HG03280 (cell line): ENCODE data around the gene CRYBG1.
"Not testable (repeated sequence)": the region's sequence is repeated elsewhere in the genome, so short reads cannot be mapped to it uniquely, and the experiment has no call there.

Experiments
- ATAC-seq: cut with Tn5 transposase; IDR thresholded peaks from one replicate; pipeline ENCODE4 v1.9.1; 2021; ENCODE audit warnings: mild to moderate bottlenecking, moderate library complexity; ENCODE audit not compliant: unreplicated experiment

Gene CRYBG1

DNA sequence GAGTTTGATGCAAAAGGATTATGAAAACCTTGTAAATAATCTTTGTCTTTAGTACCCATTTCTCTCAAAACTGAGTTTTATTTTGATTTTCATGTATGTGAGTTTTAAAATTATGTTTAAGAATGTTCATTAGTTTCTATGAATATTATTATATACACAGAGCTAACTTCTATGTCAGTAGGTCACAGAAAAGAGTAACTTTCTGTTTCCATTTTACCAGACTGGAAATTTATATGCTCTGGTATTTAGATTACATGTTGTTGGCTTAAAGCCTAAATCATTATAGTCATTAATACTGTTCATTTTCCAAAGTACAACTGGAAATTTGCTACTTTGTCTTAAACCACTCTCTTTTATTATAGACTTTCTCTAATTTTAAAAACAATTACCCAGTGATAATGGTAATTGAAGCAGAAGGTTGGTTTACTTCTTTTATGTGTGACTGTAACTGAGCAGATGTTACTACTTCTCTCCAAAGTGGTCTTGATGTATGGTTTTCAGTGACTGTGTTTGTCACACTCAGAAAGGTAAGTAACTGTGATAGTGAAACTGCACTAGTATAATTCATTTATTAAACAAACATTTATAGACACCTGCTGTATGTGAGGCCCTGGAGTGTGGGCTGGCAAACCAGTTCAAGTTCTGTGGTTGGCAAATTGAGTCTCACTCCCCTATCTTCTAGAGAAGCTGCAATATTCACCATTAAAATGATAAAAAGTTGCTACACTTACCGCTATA lies 13.2 kb downstream of the CRYBG1 start:
- no peak for ATAC-seq

DNA sequence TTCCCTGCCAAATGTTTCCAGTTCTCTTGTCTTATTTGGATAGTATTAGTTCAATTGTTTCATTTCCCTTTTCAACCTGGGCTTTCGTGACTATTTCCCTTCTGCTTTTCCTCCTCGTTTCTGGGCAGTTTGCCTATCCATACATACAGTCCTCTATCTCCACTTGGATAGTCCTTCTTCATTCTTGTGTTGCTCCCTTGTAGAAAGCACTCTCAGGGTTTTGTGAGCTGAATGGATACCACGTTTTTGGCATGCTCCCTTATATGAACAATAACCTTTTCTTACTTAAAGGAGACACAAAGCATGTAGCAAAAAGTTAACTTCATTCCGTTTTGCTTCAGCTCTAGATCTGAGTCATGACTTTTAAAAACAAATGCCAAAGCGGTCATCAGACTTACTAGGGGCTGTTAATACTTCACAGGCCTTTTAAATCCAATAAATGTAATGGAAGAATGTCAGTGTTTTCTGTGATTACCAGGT lies 16.6 kb downstream of the CRYBG1 start:
- ATAC-seq: no peak

DNA sequence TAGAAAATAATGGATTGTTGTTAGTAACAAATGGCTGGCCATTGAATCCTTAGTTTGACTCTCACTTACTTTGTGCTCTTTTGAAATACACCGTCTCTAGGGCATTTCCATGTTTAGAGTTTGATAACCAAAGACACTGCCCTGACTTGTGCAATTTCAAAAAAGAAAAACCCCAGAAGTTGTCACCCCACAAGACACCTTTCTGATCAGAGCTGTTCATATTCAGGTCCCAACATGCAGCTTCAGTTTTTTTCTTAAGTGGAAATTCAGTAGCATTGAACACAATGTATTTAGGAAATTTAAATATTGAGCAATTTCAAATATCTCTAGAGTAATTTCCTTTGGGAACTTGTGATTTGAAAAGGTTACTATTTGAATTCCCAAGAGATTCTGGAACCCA lies 19.4 kb downstream of the CRYBG1 start:
- ATAC-seq: no peak

DNA sequence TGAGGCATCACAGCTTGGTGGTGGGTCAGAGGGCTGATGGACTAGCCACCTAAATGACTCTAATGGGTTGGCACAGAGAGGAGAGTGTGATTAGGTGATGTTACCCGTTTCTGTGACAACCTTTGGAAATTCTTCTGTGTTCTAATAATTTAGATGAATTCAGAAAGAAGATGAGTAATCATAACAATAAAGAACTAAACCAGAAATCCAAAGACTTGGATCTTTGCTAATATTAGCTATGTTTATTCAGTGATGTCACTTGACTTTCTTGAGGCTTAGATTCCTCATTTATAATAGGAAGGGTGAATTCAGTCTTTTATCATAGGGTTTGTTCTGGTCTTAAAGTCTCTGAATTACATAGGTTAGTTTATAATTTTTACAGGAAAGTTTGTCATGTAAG lies 19.9 kb downstream of the CRYBG1 start:
- no peak for ATAC-seq

DNA sequence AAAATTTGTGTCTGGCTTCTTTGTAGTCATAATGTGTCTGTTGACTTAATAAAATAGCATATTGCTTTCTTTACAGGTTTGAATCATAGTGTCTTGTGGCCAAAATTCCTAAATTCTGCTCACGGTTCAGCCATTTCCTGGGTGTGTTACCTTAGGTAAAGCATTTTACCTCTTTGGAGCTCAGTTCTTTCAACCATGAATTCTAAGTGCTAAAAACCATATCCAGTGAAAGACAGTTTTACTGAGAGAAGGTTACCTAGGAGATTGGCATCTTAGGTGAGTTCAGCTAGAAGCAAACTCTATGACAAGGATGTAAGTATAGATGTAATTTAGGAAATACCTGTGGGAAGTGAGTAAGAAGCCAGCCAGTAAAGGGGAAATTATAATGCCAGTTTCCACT lies 20.7 kb downstream of the CRYBG1 start:
- ATAC-seq: no peak

DNA sequence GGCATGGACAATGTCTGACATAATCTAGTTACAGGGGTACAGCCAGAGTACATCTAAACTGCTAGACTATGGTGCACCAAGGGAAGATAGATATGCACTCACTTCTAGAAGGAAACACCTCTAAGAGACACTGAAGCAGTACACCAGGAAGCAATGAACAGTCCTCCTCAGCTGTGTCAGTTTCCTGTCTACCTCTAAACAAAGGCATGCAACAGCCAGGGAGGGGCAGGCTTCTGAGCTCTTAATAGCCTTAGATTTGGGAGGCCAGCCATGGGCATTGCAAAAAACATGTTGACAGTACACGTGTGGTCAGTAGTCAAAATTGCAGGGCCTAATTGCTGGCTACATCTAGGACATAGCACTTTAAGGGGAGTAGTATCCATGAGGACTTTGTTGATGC lies 21.4 kb downstream of the CRYBG1 start:
- no peak for ATAC-seq

DNA sequence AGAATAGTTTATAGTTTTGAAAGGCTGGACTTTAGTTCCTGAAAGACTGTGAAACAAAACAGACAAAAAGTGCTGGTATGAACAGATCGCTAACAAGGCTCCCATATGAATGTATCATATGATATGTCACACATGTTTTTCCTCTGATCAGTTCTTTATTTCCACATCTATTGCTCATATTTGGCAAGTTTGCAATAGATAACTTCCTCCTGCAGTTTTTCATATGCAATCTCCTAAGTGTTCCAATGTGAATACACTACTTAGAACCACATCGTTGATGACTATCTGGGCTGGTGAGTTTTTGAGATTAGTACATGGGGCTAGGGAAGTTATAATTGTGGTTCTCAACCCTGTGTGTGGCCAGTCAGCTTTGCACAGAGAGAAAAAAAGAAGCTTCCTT lies 23.1 kb downstream of the CRYBG1 start:
- no peak for ATAC-seq

DNA sequence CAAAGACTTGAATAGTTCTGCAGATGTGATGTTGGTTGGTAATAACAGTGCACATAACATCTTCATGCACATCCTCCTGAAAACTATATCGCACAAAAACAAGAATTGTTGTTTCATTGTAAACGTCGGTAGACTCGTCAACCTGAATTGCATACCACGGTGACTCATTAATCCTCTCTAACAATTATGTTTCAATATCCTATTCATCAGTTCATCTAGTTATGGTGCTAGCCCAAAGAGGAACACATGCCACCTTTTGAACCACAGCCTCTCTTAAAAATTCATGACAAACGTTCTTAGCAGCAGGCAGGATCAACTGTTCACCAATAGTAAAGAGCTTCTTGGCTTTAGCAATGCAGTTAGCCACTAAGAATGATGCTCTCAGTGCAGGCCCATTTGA lies 25.0 kb downstream of the CRYBG1 start:
- ATAC-seq: no peak

DNA sequence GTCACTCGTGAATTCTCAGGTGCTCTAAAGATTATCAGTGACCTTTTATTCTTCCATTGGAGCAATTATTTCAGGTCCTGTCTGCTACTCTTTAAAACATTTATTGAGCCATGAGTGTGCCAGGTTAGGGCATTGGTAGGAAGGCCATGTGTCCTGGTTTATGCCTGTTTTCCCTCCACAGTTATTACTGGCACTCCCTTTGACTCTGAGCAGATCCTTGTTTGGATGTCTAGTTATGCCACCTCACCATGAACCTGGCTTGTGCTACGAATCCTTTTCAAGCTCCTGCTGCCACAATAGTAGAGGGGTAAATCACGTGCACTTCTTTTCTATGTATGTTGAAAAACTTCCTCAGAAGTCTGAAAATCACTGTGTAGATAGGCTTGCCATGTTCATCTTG lies 27.4 kb downstream of the CRYBG1 start:
- no peak for ATAC-seq

DNA sequence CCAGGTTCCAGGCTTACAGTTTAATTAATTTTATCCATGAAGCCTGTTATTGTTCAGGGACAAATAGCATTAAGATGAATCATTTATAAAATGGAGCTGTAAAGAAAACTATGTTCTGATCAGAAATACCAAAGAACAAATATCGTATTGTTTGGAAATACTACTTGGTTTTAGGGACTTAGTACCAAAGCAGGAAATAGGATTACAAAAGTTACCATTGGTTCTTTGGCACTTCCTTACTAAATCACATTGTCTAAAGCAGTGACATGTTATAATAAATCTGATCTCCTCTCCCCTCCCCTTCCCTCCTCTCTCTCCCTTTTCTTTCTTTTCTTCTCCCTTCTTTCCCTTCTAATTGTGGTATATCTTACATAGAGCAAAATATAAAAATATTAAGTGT lies 29.6 kb downstream of the CRYBG1 start:
- ATAC-seq: no peak

DNA sequence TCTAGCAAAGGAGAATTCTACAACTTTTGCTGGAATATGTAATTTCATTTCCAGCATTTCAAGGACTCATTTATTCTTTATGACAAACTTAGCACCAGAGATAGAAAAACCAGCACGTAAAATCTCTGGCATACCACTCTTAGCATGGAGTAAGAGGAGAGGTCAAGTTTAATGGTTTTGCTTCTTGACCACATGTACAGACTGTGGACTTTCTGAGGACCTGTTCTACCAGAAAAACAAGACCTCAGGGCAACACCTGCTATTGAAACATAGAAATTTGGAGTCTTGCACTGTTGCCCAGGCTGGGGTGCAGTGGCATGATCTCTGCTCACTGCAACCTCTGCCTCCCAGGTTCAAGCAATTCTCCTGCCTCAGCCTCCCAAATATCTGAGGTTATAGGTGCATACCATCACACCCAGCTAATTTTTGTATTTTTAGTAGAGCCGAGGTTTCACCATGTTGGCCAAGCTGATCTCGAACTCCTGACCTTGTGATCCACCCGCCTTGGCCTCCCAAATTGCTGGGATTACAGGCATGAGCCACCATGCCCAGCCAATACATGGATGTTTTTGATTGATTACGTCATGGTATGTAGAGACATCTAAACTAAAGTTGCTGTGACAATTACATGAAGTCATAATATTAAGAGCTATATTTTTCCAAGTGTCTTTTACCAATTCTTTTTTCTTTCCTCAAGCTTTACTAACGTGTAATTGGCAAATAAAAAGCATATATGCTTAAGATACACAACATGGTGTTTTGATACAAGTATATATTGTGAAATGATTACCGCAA lies 36.1 kb downstream of the CRYBG1 start:
- no peak for ATAC-seq

DNA sequence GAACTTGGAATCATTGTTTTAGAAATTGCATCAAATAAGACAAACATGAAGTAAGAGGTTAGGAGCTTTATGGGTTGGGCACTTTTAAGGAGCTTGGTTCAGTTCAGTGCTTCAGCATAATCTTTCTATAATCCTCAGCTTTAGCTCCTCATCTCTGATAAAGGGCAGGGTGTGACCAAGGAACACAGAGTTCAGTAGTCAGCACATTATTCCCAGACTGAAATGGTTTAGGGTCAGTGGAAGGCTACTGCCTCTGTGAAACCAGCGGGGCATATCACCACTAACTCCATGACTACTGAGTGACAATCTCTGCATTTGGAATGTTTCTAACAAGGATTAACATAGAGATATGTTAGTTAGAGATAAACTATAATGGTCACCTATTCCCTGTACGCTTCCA lies 36.9 kb downstream of the CRYBG1 start:
- ATAC-seq: no peak

DNA sequence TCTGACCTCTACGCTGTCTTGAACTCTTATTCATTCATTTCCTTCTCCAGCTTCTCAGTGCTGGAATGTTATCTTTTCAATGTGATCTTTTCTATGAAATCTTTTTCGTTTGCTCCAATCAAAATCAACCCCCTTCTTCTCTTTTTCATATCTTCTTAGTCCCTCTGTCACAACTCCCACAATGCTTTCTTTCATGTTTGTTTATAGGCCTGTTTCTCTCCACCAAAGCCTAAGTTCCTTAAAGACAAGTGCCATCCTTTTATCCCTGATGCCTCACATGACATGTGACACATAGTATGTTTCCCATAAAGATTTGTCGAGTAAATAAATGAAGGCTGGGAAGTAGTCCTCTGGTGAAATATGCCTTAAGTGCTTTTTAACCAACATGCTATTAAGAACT lies 38.1 kb downstream of the CRYBG1 start:
- ATAC-seq: no peak

DNA sequence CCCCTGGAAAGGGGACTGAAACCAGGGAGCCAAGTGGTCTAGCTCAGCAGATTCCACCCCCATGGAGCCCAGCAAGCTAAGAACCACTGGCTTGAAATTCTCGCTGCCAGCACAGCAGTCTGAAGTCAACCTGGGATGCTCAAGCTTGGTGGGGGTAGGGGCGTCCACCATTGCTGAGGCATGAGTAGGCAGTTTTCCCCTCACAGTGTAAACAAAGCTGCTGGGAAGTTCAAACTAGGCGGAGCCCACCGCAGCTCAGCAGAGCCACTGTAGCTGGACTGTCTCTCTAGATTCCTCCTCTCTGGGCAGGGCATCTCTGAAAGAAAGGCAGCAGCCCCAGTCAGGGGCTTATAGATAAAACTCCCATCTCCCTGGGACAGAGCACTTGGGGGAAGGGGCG lies 44.5 kb downstream of the CRYBG1 start:
- not testable (repeated sequence) for ATAC-seq

DNA sequence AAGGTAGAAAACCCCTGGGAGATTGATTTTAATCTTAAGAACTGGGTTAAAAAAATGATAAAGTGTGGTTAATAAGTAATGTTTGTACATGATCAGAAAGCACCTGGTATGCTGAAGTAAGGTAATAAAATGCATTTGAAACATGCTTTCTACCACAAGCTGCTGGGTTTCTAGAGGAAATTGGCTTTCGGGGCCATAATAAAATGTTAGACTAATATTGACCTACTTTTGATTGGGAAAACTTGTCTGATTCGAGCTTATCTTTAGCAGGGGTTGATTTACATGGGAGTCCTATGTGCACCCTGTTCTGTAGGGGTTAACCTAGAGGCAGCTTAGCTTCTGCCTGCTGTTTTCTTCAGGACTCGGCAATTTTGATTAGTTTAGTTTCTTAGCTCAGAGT lies 50.5 kb downstream of the CRYBG1 start:
- ATAC-seq: no peak

DNA sequence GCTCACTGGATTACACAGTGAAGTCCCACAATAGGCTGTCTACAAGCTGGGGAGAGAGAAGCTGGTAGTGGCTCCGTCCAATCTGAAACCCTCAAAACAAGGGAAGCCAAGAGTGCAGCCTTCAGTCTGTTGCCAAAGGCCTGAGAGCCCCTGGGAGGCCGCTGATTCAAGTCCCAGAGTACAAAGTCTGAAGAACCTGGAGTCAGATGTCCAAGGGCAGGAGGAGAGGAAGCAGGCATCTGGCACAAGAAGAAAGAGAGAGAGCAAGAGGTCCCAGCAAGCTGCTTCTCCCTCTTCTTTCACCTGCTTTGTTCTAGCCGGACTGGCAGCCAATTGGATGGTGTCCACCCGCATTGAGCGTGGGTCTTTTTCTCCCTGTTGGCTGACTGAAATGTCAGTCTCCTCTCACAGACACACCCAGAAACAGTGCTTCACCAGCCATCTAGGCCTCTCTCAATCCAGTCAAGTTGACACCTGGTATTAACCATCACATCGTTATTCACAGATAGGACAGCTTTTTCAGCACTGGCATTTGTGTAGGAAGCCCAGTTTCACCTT lies 51.2 kb downstream of the CRYBG1 start:
- no peak for ATAC-seq

DNA sequence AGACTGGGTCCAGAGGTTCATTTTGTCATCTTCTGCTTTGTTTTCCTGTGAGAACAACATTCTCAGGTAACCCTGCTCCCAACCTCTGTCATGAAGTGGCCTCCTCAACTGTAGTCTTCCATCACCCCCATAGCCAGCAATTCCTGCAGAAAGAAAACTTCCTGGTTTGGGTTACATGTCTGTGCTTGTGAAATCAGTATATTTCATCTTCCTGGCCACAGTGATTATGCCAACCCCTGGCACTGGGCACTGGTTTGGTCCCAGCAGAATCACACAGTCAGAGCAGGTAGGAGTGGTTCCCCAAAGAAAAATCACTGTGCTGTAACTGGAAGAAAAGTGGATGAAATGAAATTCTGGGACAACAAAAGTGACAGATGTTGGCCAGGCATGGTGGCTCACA lies 52.5 kb downstream of the CRYBG1 start:
- no peak for ATAC-seq

DNA sequence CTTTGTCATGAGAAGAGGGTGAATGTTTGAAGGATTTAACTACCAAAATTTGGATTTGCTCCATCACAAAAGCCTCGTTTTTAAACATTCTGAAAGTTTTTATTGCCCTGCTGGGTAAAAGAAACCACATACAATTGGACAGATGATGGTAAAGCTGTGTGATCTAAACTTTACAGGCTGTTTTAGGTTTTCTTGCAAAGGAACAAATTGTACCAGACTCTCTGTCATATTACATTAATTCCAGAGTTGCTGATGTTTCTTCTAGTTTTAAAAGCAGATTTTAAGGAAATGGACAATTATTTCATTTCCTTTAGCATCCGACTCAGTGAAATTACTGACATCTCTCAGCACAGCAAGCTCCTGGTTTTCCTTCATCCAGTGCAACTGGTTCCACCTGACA lies 53.2 kb downstream of the CRYBG1 start:
- no peak for ATAC-seq

DNA sequence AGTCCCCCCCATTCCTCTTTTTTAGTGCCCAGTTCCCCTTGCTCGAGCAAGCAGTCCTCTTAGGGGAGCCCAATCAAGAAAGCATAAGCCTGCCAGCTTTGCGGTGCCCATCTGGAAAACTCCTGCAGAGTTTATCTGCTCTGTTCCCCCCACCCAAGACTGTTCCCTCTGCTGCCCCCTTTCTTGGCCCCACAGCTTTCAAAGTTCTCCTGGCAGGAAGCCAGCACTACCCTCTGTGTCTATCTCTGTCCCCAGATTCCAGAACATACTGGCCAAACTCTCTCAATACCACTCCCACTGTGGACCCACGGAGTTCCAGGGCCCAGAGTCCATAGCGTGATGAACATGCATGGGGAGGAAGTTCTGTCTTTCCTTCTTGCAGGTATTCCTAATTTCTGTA lies 55.4 kb downstream of the CRYBG1 start:
- no peak for ATAC-seq

DNA sequence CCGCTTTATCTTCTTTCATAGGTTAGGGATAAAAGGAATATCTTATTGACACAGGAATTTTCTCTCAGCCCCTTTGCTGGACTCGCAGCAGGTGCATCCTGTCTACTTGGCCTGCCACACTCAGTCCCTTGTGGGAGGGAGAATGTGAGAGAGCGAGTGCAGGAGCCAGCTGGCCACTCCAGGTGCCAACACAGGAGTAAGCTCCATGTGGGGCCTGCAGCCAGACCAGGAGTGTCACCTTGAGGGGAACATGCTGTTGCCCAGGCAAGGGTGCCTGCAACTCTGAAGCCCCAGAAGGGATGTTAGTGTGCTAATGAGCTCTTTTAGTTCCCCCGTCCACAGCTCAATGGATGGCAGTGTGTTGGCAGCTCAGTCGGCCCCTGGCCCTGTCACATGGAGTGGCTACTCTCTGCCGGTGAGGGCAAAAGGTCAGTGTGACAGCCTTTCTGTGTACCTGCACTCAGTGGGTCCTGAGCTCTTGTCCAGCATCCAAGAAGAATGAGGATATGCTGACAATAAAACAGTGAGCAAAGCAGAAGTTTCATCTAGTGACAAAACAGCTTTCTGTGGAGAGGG lies 57.1 kb downstream of the CRYBG1 start:
- ATAC-seq: no peak

DNA sequence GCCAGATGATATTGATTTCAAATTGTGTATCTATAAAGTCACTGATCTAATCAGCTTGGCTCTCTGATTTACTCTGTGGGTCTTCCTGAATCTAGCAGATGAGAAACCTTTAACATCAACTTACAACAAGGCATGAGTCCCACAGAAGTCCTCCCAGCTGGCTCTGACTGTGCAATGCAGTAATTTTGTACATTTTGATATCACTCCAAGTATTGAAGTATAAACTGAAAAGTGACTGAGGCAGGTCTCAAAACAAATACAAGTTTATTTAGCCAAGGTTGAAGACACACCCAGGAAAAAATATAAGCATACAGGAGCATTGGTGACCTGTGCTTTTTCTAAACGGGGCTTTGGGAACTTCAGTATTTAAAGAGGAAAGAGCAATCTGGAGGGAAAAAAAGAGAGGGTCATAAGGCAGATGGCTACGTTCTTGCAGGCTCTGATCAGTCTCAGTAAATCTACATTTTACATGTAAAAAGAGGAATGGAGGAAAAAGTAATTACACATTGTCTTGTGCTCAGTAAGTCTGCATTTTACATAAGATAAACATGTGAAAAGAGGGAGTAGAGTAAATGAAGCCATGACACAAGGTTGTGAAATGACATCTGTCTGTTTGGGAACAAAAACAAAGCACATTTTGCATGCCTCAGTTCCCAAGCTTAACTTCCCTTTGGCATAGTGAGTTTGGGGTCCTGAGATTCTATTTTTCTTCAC lies 59.5 kb downstream of the CRYBG1 start:
- no peak for ATAC-seq
